Measurements from ENCODE around the gene FAM90A26.
"Not testable (repeated sequence)": the region's sequence is repeated elsewhere in the genome, so short reads cannot be mapped to it uniquely, and the experiment has no call there.

FAM90A26 gene

GRCh38 chr4:9169791-9170459 lies at the start of gene FAM90A26:
Gene FAM90A26, plus strand, starts transcription at chr4:9170409. Its CDS starts 2,764 bp downstream, at chr4:9173173.
- DNase-seq (ENCODE audit: extremely low read depth, low read depth); H3K4me3 ChIP-seq (replicated peaks; ENCODE audit: low read depth, low read length): not testable (repeated sequence)

GRCh38 chr4:9122711-9123110 lies 47.5 kb upstream of the FAM90A26 start:
- not testable (repeated sequence) for DNase-seq (ENCODE audit: extremely low read depth, low read depth); H3K4me3 ChIP-seq (replicated peaks; ENCODE audit: low read depth, low read length)

- H3K4me3 ChIP-seq (replicated peaks; ENCODE audit: low read depth, low read length) = not testable (repeated sequence)
- peak; percentile 43 for DNase-seq (ENCODE audit: extremely low read depth, low read depth)
- peak; percentile 67 for TF ChIP-seq CTCF (IDR thresholded peaks at IDR 0.05; ENCODE audit: low read depth, low read length, missing control alignments)
Measured at GRCh38 chr4:9123572-9124007, 46.6 kb upstream of the FAM90A26 start.

GRCh38 chr4:9125601-9126161 lies 44.5 kb upstream of the FAM90A26 start:
- DNase-seq (ENCODE audit: extremely low read depth, low read depth); H3K4me3 ChIP-seq (replicated peaks; ENCODE audit: low read depth, low read length): not testable (repeated sequence)

GRCh38 chr4:9131420-9131819 lies 38.8 kb upstream of the FAM90A26 start:
- H3K4me3 ChIP-seq (replicated peaks; ENCODE audit: low read depth, low read length); DNase-seq (ENCODE audit: extremely low read depth, low read depth): not testable (repeated sequence)

GRCh38 chr4:9132849-9133248 lies 37.4 kb upstream of the FAM90A26 start:
- not testable (repeated sequence) for H3K4me3 ChIP-seq (replicated peaks; ENCODE audit: low read depth, low read length); DNase-seq (ENCODE audit: extremely low read depth, low read depth)

- DNase-seq (ENCODE audit: extremely low read depth, low read depth); H3K4me3 ChIP-seq (replicated peaks; ENCODE audit: low read depth, low read length): not testable (repeated sequence)
Measured at GRCh38 chr4:9134011-9134410, 36.2 kb upstream of the FAM90A26 start.

- H3K4me3 ChIP-seq (replicated peaks; ENCODE audit: low read depth, low read length); DNase-seq (ENCODE audit: extremely low read depth, low read depth): not testable (repeated sequence)
Measured at GRCh38 chr4:9134556-9134955, 35.7 kb upstream of the FAM90A26 start.

GRCh38 chr4:9141050-9141449 lies 29.2 kb upstream of the FAM90A26 start:
- DNase-seq (ENCODE audit: extremely low read depth, low read depth); H3K4me3 ChIP-seq (replicated peaks; ENCODE audit: low read depth, low read length): not testable (repeated sequence)

GRCh38 chr4:9142786-9143185 lies 27.4 kb upstream of the FAM90A26 start:
- not testable (repeated sequence) for H3K4me3 ChIP-seq (replicated peaks; ENCODE audit: low read depth, low read length); DNase-seq (ENCODE audit: extremely low read depth, low read depth)

GRCh38 chr4:9143421-9144080 lies 26.7 kb upstream of the FAM90A26 start:
- H3K4me3 ChIP-seq (replicated peaks; ENCODE audit: low read depth, low read length) = no peak overlapping the region
- no peak for DNase-seq (ENCODE audit: extremely low read depth, low read depth)
- TF ChIP-seq CTCF (IDR thresholded peaks at IDR 0.05; ENCODE audit: low read depth, low read length, missing control alignments) = no peak

- no peak for DNase-seq (ENCODE audit: extremely low read depth, low read depth)
- no peak for TF ChIP-seq CTCF (IDR thresholded peaks at IDR 0.05; ENCODE audit: low read depth, low read length, missing control alignments)
- no peak overlapping the region for H3K4me3 ChIP-seq (replicated peaks; ENCODE audit: low read depth, low read length)
Measured at GRCh38 chr4:9146967-9147366, 23.2 kb upstream of the FAM90A26 start.

GRCh38 chr4:9147368-9147767 lies 22.8 kb upstream of the FAM90A26 start:
- not testable (repeated sequence) for H3K4me3 ChIP-seq (replicated peaks; ENCODE audit: low read depth, low read length); DNase-seq (ENCODE audit: extremely low read depth, low read depth)

GRCh38 chr4:9148611-9149409 lies 21.4 kb upstream of the FAM90A26 start:
- not testable (repeated sequence) for H3K4me3 ChIP-seq (replicated peaks; ENCODE audit: low read depth, low read length)

More at GRCh38 chr4:9148611-9149409, 21.4 kb upstream of the FAM90A26 start:
- not testable (repeated sequence) for DNase-seq (ENCODE audit: extremely low read depth, low read depth)

Measured in HFF-Myc (cell line).